HG03039 (cell line): ENCODE results near the gene DPEP3.

Experiments
- ATAC-seq: cut with Tn5 transposase; IDR thresholded peaks from one replicate; pipeline ENCODE4 v1.9.1; 2021; ENCODE audit warnings: mild to moderate bottlenecking, moderate library complexity; ENCODE audit not compliant: unreplicated experiment

Gene DPEP3

GRCh38 chr16:67932462-67932840, 47.8 kb downstream of the DPEP3 start:
- no peak for ATAC-seq

- ATAC-seq: no peak
Observed at GRCh38 chr16:67931712-67932461, 48.4 kb downstream of the DPEP3 start, which contains the start of gene CTRL. Gene CTRL, minus strand, starts transcription at chr16:67931862. Its CDS starts 10 bp downstream, at chr16:67931852.

- ATAC-seq: no peak
Observed at GRCh38 chr16:67930678-67931211, 49.6 kb downstream of the DPEP3 start.

- no peak for ATAC-seq
Observed at GRCh38 chr16:67930191-67930590, 50.1 kb downstream of the DPEP3 start.

- ATAC-seq: no peak
Observed at GRCh38 chr16:67928561-67929364, 51.5 kb downstream of the DPEP3 start.

- no peak for ATAC-seq
Observed at GRCh38 chr16:67928147-67928546, 52.2 kb downstream of the DPEP3 start.

- ATAC-seq: no peak
Observed at GRCh38 chr16:67927131-67927941, 53.0 kb downstream of the DPEP3 start.

- no peak for ATAC-seq
Observed at GRCh38 chr16:67926181-67926750, 54.0 kb downstream of the DPEP3 start.
